Measurements from ENCODE around the gene CD53. TPM values are rescaled to one million over a fixed set of nuclear protein-coding genes. Genes with fewer than 3 reads are reported as not detected.

Gene CD53
- polyA plus RNA-seq, 3 donors, result 826 to 1,222 (median 1,107) TPM

GRCh38 chr1:110936567-110936966, 63.6 kb downstream of the CD53 start:
- Histone ChIP-seq H3K36me3 (replicated peaks in 1 of 2; ENCODE audit: control insufficient read depth in 1 of 2, insufficient read depth in 2 of 2, low read length in 2 of 2) (no peaks in the 10 kb centered on the region), H3K27ac (ENCODE audit: low read depth in 1 of 2, low read length in 2 of 2) (no peak overlapping the region), H3K27me3 (ENCODE audit: control insufficient read depth in 2 of 2, insufficient read depth in 2 of 2, low read length in 2 of 2) (no peaks in the 10 kb centered on the region), H3K9ac (ENCODE audit: insufficient read depth, low read length, poor library complexity, severe bottlenecking) (no peak overlapping the region), H3K79me2 (ENCODE audit: insufficient read depth, low read length) (no peaks in the 10 kb centered on the region), H2AFZ (ENCODE audit: insufficient read depth, low read depth, low read length, poor library complexity, severe bottlenecking) (no peak overlapping the region), H3K4me1 (ENCODE audit: control insufficient read depth in 1 of 2, insufficient read depth in 2 of 2, low read length in 2 of 2) (no peaks in the 10 kb centered on the region), H3K4me3 (replicated peaks in 1 of 3; ENCODE audit: low read depth in 2 of 3, low read length in 3 of 3) (no peak overlapping the region), H4K20me1 (ENCODE audit: insufficient read depth, low read length) (no peaks in the 10 kb centered on the region), H3K9me3 (replicated peaks in 1 of 2; ENCODE audit: control insufficient read depth in 1 of 2, insufficient read depth in 1 of 2, low read length in 2 of 2) (peaks cover 0 to 14% of the 10 kb centered on the region in 2 donors), H3K4me2 (replicated peaks; ENCODE audit: extremely low read depth, low read length, poor library complexity, severe bottlenecking) (no peak overlapping the region)
- DNase-seq, result no peak
- Mint-ChIP-seq H3K27ac (no peak overlapping the region), H3K27me3 (ENCODE audit: low read depth in 3 of 3) (peaks cover 0 to 3% (median 0%) of the 10 kb centered on the region in 3 donors), H3K4me1 (no peaks in the 10 kb centered on the region), H3K9me3 (peaks cover 13 to 35% (median 29%) of the 10 kb centered on the region in 7 donors), H3K4me3 (no peak overlapping the region), H3K36me3 (no peaks in the 10 kb centered on the region)
- intact Hi-C loops (cut with micrococcal nuclease), result no loop called here
- TF ChIP-seq CTCF (IDR thresholded peaks at IDR 0.05), result no peak
- WGBS (ENCODE audit: insufficient coverage), result no CpG with 5 or more reads among the region's 1 CpG

GRCh38 chr1:110944806-110945205, 71.9 kb downstream of the CD53 start:
- H3K27ac Mint-ChIP-seq, result no peak overlapping the region
- peaks cover 7 to 9% of the 10 kb centered on the region in 2 donors for H3K9me3 ChIP-seq (replicated peaks in 1 of 2; ENCODE audit: control insufficient read depth in 1 of 2, insufficient read depth in 1 of 2, low read length in 2 of 2)
- peaks cover 7 to 27% of the 10 kb centered on the region in 2 donors for H3K36me3 ChIP-seq (replicated peaks in 1 of 2; ENCODE audit: control insufficient read depth in 1 of 2, insufficient read depth in 2 of 2, low read length in 2 of 2)
- H3K4me1 ChIP-seq (ENCODE audit: control insufficient read depth in 1 of 2, insufficient read depth in 2 of 2, low read length in 2 of 2), result no peaks in the 10 kb centered on the region
- DNase-seq, result no peak
- H3K79me2 ChIP-seq (ENCODE audit: insufficient read depth, low read length), result no peaks in the 10 kb centered on the region
- peaks cover 18 to 34% of the 10 kb centered on the region in 2 donors for H3K36me3 Mint-ChIP-seq
- H3K27me3 ChIP-seq (ENCODE audit: control insufficient read depth in 2 of 2, insufficient read depth in 2 of 2, low read length in 2 of 2), result no peaks in the 10 kb centered on the region
- H3K9ac ChIP-seq (ENCODE audit: insufficient read depth, low read length, poor library complexity, severe bottlenecking), result no peak overlapping the region
- H3K4me2 ChIP-seq (replicated peaks; ENCODE audit: extremely low read depth, low read length, poor library complexity, severe bottlenecking), result no peak overlapping the region
- H2AFZ ChIP-seq (ENCODE audit: insufficient read depth, low read depth, low read length, poor library complexity, severe bottlenecking), result no peak overlapping the region
- H3K27ac ChIP-seq (ENCODE audit: low read depth in 1 of 2, low read length in 2 of 2), result no peak overlapping the region
- H3K27me3 Mint-ChIP-seq (ENCODE audit: low read depth in 3 of 3), result no peaks in the 10 kb centered on the region
- H3K4me3 Mint-ChIP-seq, result no peak overlapping the region
- no peak for TF ChIP-seq CTCF (IDR thresholded peaks at IDR 0.05)
- 100% methylated on average over 1 of the region's 3 CpGs for WGBS (ENCODE audit: insufficient coverage)
- no peaks in the 10 kb centered on the region for H4K20me1 ChIP-seq (ENCODE audit: insufficient read depth, low read length)
- H3K9me3 Mint-ChIP-seq, result peaks cover 4 to 22% (median 14%) of the 10 kb centered on the region in 7 donors
- intact Hi-C loops (cut with micrococcal nuclease), result no loop called here
- H3K4me3 ChIP-seq (replicated peaks in 1 of 3; ENCODE audit: low read depth in 2 of 3, low read length in 3 of 3), result no peak overlapping the region
- H3K4me1 Mint-ChIP-seq, result peaks cover 11% of the 10 kb centered on the region
